ENCODE measurements around the gene VPS35.
"Not testable (repeated sequence)": the region's sequence is repeated elsewhere in the genome, so short reads cannot be mapped to it uniquely, and the experiment has no call there.

VPS35 gene

GRCh38 chr16:46712911-46713310, 23.9 kb upstream of the VPS35 start:
- DNase-seq (ENCODE audit: low read depth), result no peak

DNA sequence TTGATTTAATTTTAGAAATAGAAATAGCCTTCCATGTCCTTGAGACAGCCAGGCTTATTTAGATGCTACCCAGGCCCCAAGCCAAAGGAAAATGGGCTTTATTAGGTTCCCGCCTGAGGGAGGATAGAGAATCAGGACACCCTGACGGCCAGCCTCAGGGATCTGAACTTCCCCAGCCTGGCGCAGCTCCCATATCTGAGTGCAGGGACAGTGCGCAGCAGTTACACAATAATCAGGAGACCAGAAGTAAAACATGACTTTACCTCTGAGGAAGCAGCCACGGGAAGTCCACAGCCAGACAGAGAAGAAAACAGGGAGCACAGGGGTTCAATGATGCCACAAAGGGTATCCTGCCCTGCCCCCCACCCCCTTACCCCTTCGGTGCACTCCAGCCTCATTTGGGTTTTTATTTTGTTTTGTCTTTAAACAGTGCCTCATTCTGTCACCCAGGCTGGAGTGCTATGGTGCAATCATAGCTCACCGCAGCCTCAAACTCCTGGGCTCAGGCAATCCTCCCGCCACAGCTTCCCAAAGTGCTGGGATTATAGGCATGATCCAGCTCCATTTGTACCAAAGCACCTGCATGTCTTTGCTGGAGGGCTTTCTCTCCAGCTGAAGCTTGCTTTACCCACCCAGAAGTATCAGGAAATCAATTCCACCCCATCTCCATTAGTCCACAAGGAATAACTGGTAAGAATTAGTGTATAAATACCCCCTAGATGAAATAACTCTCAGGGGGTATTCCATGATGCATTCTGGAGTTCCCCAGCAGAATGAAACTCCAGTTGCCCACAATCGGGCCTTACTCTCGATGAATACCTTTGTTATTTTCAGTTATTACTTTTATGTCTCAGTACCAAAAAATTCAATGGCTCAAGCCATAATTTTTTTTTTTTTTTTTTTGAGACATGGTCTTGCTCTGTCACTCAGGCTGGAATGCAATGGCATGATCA, 22.4 kb upstream of the VPS35 start:
- DNase-seq (ENCODE audit: low read depth), result no peak

- no peak for DNase-seq (ENCODE audit: low read depth)
These were observed 20.6 kb upstream of the VPS35 start for GRCh38 chr16:46709469-46710005.

DNA sequence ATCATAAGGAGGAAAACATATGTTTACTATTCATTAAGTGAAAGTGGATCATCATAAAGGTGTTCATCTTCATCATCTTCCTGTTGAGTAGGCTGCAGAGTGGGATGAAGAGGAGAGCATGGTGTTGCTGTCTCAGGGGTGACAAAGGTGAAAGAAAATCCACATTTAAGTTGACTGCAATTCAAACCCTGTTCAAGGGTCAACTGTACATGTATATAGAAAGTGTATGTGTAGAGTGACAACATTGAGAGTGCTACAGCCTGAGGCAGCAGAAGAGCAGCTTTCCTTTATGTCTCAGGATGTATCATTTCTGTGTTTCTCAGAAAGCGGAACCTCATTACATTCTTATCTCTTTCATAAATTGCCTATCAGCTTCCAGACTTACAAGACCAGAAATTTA, 17.7 kb upstream of the VPS35 start:
- no peak for DNase-seq (ENCODE audit: low read depth)

- no peak for DNase-seq (ENCODE audit: low read depth)
These were observed 13.1 kb upstream of the VPS35 start for GRCh38 chr16:46702030-46702429.

DNA sequence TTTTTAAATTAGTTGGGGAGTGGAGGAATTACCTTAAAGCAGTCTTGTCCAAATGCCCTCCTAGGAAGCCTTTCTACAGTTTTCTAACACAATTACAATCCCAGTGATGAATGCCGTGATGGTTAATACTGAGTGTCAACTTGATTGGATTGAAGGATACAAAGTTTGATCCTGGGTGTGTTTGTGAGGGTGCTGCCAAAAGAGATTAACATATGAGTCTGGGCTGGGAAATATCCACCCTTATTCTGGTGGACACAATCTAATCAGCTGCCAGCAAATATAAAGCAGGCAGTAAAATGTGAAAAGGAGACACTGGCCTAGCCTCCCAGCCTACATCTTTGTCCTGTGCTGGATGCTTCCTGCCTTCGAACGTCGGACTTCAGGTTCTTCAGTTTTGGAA, 12.6 kb upstream of the VPS35 start:
- DNase-seq (ENCODE audit: low read depth), result no peak

DNA sequence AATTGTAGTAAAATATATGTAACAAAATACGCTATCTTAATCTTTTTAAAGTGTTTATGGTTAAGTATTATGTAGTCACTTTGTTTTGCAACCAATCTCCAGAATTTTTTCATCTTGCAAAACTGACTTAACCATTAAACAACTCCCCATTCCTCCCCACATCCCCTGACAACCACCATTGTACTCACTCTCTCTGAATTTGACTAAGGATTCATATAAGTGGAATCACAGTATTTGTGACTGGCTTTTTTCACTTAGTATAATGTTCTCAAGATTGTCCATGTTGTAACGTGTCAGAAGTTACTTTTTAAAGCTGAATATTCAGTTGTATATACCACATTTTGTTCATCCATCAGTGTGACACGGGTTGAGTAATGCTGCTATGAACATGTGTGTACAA, 11.1 kb upstream of the VPS35 start:
- DNase-seq (ENCODE audit: low read depth), result no peak

DNA sequence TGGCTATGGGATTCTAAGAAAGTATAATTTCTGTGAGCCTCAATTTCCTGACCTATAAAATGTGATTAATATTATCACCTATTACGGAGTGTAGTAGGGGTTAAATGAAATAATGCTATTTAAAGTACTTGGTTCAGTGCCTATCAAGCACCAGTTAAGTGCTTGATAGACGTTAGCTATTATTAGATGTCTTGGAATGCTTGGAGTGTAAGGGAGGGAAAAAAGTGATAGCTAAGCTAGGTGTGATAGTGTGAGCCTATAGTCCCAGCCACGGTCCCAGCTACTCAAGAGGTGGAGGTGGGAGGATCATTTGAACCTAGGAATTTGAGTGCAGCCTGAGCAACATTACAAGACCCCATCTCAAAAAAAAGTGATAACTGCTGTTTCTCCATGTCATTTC, 8.0 kb upstream of the VPS35 start:
- DNase-seq (ENCODE audit: low read depth), result no peak

- DNase-seq (ENCODE audit: low read depth), result no peak
These were observed 7.0 kb upstream of the VPS35 start for GRCh38 chr16:46695937-46696336.

DNA sequence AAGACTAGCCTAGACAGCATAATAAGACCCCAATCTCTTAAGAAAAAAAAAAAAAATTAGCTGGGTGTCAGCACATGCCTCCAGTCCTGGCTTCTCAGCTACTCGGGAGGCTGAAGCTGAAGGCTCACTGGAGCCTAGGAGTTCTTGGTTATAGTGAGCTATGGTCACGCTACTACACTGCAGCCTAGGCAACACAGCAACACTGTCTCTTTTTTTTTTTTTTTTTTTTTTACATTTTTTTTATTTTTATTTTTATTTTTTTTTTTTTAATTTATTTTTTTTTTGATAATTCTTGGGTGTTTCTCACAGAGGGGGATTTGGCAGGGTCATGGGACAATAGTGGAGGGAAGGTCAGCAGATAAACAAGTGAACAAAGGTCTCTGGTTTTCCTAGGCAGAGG, 4.6 kb upstream of the VPS35 start:
- DNase-seq (ENCODE audit: low read depth), result no peak

- DNase-seq (ENCODE audit: low read depth), result peak; percentile 21
These were observed 2.7 kb upstream of the VPS35 start for GRCh38 chr16:46691726-46692125.

DNA sequence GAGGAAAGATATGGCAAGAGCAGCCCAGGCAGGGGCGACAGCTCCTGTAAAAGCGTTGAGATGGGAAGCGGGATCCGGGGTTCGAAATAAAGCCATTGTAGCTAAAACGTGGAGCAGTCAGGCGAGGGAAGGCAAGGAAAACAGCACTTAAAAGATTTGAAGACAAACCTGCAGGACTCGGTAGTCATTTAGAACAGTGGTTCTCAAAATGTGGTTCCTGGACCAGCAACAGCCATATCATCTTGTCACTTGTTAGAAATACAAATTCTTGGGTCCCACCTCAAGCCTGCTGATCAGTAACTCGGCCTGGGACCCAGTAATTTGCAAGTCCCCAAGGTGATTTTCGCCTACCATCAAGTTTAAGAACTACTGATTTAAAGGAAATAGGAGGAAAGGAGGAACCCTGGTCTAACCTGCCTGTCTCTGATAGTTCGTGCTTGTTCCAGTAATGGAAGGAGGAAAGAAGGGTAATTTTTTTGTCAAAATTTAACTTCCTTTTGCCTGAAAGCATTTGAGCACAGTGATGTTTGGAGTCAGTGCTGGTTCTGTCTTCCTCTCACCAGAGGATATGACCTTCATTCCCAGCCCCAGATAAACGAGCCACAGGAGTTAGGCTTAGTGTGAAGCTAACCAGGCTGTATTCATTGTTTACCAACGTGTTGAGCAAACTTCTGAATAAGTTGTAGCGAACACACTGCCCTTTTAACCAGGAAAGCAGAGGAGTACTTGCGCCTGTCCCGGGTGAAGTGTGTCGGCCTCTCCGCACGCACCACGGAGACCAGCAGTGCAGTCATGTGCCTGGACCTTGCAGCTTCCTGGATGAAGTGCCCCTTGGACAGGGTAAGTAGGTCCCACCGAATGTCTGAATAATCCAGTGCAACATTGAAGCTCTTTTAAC, 1.6 kb upstream of the VPS35 start:
- peak; percentile 47 for DNase-seq (ENCODE audit: low read depth)

GRCh38 chr16:46689365-46690280, 645 bp upstream of the VPS35 start, which contains the start of gene ORC6:
TSS of gene ORC6 (plus strand) at chr16:46689659. CDS start at chr16:46689706, 47 bp downstream.
- peak; percentile 96 for DNase-seq (ENCODE audit: low read depth)

DNA sequence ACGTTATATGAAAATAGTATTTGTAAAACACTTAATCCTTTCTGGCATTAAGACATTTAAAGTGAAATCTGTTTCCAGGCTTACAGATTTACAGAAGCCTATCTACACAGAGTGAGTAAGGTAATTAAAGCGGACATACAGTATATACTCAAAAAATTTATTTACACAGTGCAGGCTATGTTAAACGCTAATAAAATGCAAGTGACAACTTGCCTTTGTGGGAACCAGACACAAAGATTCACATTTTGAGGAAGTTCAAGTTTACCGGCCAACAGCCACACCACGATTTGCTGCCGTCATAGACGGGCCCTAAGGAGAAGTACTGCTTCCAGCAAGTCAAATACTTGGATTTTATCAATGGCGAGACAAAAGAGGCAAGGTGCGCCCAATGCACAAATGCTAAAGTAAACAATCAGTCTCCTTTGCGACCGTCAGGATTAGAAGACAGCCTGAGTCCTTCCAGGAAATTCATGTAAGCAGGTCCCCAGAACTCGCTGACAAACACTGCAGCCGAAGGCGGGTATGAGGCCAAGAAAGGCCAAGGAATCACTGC, 801 bp downstream of the VPS35 start:
- DNase-seq (ENCODE audit: low read depth), result peak; percentile 34

DNA sequence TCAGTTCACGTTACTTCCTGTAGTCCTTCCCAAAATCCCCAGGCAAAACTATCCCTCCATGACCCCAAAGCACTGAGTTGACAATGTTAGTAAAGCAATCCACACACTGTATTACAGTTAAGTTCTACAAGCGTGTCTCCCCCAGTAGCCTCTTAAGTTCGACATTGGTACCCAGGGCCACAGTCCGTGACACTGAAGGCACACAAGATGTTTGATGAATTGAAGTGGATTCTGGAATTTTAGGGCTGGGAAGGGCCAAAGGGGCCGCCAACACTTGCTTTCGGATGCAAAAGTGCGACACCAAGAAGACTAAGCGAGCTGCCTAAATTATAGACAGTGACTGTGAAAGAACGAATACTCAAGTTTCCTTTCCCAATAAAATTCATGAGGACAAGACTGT, 1.5 kb downstream of the VPS35 start:
- no peak for DNase-seq (ENCODE audit: low read depth)

- no peak for DNase-seq (ENCODE audit: low read depth)
These were observed 2.0 kb downstream of the VPS35 start for GRCh38 chr16:46686815-46687473.

- not testable (repeated sequence) for DNase-seq (ENCODE audit: low read depth)
These were observed 7.1 kb downstream of the VPS35 start for GRCh38 chr16:46681867-46682266.

GRCh38 chr16:46677943-46678342, 11.0 kb downstream of the VPS35 start:
- not testable (repeated sequence) for DNase-seq (ENCODE audit: low read depth)

GRCh38 chr16:46673320-46674013, 15.5 kb downstream of the VPS35 start:
- peak; percentile 67 for DNase-seq (ENCODE audit: low read depth)

DNA sequence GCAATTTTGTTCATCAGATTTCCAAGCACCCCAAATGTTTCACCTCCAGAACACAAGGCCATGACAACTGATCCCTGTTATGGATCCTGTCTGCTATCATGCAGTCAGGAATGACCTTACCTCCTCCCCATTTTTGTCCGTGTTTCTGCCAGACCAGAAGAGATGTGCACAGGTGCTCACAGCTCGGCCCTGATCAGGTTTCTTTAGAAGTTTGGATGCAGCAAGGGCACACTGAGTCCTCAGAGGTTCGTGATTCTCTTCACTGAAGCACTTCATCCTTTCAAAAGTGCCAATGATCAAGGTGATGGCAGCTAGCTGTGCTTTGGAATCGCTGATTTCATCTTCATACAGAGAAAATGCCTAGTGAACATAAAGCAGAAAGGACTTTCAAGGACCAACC, 26.9 kb downstream of the VPS35 start:
- no peak for DNase-seq (ENCODE audit: low read depth)

Measured in EH (cell line).